ENCODE results near the gene CBLN4. TPM values are rescaled to one million over a fixed set of nuclear protein-coding genes. Genes with fewer than 3 reads are reported as not detected.

The CBLN4 gene
- total RNA-seq, 1 donor from 2014 or later, result not detected

Other genes with a start within 250 kb of the CBLN4 start
- gene MC3R, start 243.2 kb upstream of the CBLN4 start, total RNA-seq, result not detected

All from esophagus mucosa (tissue), 1 donor.